ENCODE data around the gene XYLT1.

The XYLT1 gene

DNA sequence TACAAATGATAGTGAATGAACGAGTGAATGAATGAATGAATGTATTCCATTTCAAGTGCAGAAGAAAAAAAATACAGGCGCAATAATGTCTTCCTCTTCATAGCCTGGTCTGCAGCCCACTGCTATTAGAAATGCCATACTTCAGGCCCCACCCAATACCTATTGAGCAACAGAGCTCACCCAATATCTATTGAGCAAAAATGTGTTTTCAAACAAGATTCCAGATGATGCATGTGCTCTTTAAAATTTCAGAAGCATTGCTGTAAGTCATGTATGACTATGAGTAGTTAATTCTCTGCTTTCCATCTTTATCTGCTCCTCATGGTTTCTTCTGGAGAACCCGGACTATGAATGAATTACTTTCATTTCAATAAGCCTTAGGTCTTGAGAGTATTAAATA lies 308.2 kb downstream of the XYLT1 start:
- DNase-seq = no peak

DNA sequence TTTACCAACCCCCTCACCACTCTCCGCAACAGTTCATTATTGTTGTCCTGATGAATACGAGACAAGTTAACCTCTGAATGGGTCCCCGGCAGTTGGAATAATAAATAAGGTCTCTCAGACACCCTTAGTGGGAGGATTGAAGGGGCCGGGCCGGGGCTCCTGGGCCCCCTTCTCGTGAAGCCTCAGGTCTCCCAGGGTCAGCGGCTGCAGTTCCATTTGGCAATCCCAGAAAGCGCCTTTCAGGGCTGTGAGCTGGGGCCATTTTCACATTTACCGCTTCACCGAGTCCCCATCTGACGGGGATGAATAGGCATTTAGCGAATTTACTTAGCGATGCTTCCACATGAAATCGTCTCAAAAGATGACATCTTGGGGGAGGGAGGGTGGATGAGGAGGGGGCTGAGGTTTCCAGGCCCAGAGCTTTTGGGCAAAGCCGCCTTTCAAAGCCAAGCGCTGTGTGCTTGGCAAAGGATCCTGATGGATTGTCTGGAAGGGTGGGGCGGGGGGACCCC lies 309.8 kb downstream of the XYLT1 start:
- DNase-seq = no peak

DNA sequence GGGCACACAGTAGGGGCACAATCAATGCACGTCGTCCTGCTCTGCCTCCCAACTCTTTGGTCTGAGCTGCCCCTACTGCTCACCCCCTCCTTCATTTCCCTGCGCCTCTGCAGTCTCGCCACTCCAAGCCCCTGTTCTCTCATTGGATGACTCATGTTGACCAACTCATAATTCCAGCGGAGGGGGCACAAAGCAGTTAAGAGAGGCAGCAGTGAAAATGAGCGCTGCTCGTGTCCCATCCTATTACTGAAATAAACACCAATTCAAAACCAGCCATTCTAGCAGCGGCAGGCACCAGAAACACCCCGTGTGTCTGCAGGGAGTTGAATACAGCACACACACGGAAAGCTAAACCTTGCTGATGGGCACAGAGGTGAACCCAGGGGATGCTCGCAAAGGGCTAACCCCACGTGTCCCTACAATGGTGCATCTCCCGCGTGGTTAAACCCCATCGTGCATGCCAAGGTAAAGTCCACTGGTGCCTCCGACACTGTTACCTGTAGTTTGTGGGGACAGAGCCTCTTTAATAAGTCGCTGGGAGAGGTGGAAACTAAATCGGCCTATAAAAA lies 310.4 kb downstream of the XYLT1 start:
- DNase-seq = peak; percentile 6

DNA sequence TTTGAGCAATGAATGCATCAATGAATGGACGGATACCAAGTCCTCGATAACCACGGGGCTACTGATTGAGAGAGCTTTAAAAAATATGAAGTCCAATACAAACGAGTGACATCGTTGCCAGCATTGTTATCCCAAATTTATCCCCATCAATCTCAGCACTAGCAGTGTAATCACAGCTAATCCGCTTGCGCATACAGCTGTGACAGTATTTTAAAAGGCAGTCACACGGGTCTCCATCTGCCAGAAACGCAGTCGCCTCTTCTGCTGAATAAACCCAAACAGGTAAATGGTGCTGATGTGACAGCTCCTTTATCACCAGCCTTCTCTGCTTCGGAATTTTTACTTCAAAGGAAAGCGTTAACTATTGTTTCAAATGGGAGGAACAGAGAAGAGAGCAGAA lies 311.1 kb downstream of the XYLT1 start:
- no peak for DNase-seq

DNA sequence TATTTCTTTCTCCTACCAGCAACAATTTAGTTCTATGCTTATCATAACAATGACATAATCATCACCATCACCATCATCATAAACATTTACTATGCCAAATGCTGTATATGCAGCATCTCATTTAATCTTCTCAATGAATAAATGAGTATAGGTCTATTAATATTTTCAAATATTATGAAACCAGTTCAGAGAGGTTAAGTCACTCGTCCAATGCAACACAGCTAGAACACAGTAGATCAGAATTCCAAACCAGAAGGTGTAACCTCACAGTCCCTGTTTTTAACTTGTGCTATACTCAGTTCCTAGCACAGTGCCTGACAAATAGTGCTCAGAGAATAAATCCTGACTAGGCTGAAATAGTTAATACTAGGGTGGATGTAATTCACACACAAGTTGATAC lies 314.8 kb downstream of the XYLT1 start:
- no peak for DNase-seq

DNA sequence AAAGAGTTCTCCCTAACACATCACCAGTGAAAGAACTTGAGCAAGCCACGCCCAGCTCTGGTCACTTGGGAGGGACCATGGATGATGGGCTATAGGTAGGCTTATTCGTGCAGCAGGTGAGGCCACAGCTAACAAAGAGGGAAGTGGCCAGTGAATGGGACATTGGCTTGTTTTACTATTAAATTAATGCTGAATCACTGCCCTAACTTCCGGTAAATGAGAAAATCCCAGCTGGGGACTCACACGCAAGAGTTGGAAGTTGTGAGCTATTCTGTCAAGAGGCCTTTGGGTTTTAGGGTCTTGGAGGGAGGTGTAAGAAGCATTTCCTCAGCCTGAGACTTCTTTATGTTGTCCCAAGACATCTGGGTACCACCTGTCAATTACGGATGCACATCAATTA lies 315.3 kb downstream of the XYLT1 start:
- no peak for DNase-seq

DNA sequence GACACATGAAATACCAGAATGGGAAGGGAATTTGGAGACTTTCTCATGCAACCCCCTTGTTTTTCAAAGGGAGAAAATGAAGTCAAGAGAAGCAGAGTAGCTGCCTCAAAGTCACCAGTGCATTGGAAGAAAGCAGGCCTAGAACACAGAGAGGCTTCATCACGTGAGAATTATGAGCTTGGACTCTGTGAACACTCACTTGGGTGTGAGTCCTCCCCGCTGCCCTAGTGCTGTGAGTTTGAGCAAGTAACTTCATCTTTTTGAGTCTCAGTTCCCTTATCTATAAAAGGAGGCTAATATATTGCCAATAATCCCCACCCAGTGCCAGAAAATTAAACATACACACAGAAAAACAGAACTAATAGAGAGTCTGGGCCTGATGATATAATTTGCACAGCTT lies 315.8 kb downstream of the XYLT1 start:
- no peak for DNase-seq

DNA sequence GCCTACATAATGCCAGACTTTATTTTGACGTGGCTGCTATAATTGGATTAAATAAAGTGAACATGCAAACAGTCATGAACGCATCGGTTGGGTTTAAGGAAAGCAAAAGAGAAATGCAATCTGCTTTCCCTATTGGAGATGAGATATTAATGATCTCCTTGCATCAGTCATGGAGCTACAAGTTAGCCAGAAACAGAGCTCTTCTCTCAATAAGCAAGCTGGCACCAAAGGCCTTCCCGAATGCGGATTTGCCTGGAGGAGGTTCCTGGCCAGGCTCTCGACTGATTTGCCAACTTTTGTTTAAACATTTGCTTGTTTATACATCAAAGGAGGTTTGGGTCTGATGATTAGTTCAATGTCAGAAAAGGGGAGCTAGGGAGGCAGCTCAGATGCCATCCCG lies 318.4 kb downstream of the XYLT1 start:
- no peak for DNase-seq

DNA sequence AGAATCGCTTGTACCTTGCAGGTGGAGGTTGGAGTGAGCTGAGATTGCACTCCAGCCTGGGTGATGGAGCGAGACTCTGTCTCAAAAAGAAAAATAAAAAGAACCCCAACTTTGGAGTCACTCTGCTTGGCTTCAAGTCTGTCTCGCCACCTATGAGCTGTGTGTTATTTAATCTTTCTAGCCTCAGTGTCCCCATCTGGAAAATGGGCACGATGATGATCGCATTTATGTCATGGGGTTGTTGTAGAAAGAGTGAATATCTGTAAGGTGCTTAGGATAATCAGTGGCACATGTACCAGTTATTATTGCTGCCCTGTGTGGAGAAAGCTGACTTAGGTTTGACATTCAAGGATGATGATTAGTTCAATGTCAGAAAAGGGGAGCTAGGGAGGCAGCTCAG lies 319.4 kb downstream of the XYLT1 start:
- no peak for DNase-seq

DNA sequence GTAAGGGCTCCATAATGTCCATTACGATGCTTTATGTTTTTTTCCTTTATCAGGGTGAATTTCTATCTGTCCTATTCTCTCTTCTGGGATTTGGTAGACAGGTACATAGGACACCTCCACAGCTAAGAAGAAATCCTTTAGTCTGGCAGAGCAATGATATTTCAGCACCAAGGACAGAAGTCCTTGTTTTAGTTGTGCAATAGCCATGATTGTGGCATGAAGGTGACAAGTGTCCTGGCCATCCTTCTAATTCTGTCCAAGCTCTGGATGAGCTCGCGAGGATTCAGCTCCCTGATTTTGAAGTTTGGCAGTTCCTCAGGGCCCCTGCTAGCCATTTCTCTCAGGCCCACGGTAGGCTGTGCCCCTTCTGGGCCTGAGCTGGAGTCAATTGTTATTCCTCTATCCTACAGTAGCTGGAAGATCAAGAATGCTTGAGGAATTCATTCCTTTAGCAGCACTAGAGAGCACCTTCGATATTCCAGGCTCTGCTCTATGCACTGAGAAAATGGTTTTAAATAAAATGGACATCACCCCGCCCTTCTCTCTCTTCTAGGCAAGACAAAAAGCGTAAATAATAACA lies 320.8 kb downstream of the XYLT1 start:
- DNase-seq = no peak

DNA sequence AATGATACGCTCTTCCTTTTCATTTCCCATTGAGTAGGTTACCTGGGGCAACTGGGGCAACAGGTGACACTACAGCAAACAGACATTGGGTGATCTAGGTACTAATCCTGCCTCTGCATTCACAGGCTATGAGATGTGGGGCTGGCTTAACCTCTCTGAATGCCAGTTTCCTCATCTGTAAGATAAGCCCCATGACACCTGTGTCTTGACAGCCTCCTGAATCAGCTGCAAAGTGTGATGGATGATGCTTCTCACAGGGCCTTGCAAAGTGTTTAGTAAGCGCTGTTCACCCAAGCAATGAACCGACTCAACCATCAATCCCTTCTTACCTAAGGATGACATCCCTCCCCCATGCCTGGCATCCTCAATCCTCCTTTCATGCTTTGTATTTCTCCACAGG lies 322.8 kb downstream of the XYLT1 start:
- DNase-seq = no peak

DNA sequence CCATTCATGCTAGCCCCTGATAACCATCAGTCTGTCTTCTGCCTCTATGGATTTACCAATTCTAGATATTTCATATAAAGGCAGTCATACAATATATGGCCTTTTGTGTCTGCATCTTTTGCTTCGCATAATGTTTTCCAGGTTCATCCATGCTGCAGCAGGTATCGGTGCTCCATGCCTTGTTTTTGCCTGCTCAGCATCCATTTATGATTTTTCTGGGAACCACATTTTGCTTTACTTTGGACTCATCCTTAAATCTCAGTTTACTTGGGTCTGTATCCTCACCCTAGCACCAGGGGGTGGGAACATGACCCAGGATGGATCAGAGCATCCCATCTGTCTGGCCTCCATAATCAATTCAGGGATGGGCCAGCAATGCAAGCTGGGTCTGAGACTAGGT lies 325.7 kb downstream of the XYLT1 start:
- no peak for DNase-seq

DNA sequence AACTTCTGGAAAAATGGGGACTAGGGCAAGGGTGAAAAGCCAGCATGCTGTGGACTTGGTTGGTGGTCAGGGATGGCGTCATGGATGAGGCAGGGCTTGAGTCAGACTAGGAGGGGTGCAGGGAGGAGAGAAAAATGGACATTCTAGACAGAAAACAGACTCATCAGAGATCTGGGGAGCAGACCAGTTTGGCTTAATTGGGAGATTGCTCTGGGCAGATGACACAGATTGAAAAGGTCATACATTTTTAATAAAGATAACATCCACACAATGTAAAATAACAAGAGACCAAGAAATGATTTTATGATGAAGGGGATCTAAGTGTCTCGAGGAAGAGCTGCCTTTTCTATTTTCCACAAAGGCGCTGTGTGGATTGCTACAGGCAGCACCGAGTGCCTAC lies 326.3 kb downstream of the XYLT1 start:
- DNase-seq = no peak

DNA sequence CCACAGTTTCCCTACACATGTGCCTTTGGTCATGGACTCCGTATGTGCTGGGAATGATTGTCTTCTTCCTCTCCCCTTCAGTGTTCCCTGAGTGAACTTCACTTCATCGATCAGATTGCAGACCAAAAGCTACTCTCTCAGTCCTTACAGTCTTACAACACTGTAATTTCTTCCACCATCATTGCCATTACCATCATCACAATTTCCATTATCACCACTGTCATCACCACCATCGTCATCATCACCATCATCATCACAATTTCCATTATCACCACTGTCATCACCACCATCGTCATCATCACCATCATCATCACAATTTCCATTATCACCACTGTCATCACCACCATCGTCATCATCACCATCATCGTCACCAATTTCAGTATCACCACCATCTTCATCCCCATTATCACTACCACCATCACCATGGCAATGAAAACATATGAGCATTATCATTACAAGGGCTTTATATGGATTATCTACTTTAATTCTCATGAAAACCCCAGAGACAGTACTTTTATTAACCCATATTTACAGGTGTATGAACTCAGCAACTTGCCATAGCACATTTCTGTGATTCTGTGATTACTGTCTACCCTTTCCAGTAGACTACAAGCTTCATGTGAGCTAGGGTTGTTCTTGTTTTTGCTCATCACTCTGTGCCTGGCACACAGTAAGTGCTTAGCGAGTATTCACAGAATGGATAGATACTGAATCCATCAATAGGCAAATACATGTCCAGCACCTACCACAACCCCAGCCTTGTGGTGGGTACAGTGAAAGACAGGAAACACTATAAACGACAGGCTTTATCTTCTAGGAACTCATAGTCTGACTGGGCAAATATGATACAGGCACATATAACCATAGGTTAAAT lies 327.0 kb downstream of the XYLT1 start:
- no peak for DNase-seq

DNA sequence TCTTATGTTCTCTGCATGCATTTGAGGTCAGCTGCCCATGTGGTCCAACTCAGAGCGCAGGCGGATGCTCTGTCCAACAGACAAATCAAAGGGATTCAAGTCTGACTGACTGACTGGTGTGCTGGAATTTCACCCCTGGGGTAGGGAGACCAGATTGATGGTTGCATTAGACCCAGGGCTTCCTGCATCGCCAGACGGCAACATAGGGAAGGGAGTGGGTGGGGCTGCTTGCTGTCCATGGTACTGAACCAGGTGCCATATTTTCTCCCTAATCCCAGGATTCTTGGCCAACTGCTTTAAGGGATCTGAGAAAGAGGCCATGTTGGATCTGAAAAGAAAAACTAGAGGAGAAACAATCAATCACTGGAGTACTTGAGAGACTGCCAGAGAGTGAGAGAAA lies 332.0 kb downstream of the XYLT1 start:
- DNase-seq = no peak

DNA sequence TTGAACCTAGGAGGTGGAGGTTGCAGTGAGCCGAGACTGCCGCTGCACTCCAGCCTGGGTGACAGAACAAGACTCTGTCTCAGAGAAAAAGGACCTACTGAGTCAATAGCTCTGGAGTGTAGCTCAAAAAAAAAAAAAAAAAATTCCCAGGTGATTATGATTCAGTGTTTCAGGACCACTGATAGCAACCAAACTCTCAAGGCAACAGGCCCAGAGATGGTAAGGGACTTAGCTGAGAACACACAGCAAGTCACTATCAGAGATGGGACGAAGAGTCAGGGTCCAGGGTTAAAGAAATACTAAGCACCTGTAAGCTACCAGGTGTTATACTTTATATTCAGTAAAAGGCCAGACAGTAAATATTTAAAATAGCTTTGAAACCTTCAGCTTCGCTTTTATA lies 335.3 kb downstream of the XYLT1 start:
- no peak for DNase-seq

DNA sequence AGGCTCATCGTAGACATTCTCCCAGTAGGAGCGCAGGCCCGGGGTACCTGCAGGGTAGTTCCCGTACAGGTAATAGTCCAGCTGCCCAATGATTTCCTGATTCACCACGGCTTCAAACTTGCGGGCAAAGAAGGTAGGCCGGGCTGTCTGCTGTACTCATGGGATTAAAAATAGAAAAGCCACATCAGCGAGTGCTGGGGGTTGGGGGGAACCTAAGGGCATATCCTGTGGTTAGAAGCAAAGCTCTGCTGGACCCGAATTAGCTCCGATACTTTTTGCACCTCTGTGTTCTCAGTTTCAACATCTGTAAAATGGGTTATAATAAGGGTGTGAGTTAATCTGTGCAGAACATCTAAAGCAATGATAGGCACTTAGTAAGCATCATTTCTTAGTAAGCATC lies 336.2 kb downstream of the XYLT1 start:
- no peak for DNase-seq

DNA sequence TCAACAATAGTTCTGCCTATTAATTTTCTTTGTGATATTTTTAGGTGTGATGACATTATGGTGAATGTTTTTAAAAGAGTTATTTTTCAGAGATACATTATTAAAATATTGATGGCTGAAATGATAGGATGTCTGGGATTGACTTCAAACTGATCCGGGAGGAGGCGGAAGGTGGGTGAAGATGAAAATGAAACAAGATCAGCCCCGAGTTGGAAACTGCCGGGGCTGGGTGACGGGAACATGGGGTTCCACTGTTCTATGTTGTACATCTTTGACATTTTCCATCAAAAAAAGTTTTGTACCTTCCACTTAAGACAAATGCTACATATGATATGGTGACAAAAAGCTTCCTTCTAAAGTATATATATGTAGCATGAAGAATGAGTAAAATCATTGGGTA lies 336.9 kb downstream of the XYLT1 start:
- DNase-seq = no peak

DNA sequence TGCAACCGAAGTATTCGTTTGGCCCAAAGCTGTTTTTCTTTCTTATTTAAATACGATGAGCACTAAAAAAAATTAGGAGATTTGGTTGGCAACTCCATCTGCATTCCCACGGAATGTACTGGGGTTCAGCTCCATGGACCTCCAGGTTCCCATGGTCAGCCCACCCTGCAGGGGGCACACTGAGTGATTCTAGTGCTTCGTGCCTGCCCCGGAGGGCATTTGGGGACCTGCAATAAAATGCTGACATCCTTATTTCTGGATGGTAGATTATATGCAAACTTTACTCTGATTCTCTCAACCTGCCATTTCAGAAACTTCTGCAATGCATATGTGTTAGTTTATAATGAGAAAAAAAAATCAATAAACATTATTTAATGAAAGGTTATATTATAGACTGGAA lies 339.4 kb downstream of the XYLT1 start:
- no peak for DNase-seq

DNA sequence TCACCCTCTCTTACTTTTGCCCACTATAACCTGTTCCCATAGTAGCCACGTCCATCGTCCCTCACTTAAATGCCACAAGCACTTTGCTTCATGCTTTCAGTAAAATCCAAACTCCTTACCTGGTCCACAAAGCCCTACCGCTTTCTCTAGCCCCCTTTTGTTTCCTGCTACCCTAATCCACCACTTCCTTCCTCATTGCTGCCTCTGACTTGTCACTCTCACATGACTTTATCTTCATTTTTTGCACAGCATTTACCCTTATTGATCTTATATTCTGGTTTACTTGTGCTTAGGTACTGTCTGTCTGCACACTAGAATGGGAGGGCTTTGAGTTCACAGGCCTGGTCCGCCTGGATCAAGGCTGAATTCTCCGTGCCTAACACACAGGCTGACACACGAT lies 340.0 kb downstream of the XYLT1 start:
- DNase-seq = no peak

DNA sequence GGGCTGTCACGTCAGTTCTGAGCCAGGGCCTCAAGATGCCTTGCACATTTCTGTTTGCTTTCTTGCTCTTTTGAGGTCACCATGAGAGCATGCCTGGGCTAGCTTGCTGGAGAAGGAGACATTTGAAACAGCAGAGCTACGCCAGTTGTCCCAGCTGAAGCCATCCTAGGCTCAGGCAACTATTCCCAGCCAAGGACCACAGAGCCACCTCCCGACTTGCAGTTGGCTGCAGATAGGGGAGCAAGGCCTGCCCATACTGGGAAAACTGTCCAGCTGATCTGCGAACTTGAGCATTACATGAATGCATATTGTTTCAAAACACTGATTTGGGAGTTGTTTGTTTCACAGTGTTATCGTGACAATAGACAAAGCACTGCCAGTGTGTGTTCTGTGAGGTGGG lies 340.8 kb downstream of the XYLT1 start:
- no peak for DNase-seq

DNA sequence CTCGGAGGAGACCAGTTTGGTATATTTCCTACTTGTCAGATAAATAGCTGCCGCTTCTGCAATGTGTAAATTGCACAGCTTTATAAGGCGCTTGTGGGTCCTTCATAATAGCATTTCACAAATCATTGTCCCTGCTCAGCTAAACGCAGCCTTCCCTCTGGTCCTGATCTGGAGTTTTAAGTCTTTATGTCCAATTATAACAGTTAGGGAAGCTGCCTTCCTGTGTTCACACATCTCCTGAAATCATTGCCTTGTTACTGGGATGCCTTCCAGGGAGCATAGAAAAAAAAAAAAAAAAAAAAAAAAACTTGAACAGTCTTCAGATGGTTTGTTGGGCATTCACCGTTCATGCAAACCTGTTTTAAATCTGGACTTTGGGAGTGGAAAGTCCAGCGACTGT lies 342.0 kb downstream of the XYLT1 start:
- no peak for DNase-seq

DNA sequence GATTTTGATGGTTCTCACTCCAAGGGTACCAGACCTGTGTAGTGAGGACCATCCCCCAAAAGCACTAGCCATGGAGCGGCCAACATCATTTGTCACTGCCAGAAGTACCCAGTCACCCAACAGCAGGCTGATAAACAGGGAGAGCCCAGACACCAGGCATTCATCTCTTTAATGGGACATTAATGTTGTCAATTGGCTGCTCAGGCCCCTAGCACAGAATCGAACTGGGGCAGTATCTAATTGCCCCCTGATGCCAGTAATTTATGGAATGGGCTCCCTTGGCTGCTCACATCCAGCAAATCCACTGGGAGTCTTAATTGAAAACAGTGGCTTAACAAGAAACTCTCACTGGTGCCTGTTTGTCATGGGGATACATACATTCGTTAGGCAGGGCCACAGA lies 344.6 kb downstream of the XYLT1 start:
- DNase-seq = no peak

DNA sequence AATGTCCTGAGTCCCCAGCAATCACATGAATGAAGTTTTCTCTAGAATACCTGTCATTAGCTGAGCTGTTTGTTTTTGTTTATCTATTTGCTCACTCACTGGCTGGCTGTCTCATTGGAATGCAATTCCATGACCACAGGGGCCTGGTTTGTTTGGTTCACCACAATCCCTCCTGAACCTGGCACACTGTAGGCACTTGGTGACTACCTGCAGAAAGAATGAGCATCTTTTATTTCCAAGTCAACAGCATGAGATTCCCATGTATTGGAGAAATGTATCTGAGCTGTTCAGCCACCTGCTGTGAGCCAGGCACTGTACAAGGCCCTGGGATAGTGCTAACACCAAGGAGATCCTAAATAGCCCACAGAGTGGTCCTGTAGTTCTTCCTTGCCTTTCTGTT lies 345.1 kb downstream of the XYLT1 start:
- no peak for DNase-seq

Data from DMS79 treated with DMSO at 0.1 percent for 48 hours (cell line).